A204.1 (cell line): Measurements from ENCODE around the gene DICER1.
A peak's percentile ranks its signal among the peaks of the same experiment; 100 is the strongest.

Experiments used
- FAIRE-seq: peaks from 2 replicates; lab custom pipeline; 2012; peaks lifted over from hg19 to GRCh38; lab: Jason Lieb, UNC

The DICER1 gene

DNA sequence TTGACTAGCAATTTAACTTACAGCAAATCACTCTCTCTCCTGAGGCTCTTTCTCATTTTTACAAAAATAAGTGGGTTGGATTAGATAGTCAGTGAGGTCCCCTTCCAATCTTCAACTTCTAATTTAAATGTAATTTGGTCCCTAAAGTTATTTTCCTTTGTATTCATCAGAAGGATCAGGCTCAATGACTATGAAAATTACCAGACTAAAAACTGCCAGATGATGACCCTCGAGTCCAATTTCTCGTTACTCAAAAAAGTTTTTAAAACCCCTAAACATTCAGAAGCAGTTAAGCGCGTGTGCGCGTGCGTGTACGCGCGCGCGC, 34.7 kb downstream of the DICER1 start:
- FAIRE-seq: no peak

DNA sequence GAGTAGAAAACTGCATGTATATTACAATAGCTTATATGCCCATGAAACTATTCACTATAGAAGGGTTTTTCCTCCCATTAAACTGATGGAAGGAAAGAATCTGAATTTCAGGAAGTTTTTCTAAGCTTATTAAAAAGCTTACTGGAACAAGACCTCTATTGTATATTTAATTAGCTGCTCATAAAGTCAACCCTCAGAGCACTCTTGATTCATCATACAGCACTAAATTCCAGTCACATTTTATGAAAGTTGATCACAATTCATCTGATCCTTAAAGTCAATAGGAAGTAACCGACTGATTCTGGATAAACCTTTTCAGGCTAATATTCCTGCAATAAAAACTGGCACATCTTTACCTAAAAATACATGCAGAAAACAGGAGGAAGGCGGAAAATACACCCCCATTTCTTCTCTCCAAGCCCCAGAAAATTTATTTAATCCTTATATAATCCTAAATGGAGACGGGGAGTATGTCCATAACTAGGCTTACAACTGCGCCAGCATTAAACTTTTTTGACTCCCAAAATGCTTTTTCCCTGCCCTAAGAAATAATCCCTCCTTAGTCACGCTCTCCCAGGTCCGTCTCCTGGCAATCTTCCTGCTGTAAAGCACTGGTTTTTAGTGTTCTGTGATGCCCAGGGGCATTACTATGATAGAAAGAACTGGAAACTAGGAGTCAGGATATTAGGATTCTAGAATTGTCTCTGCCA, 35.3 kb downstream of the DICER1 start:
- FAIRE-seq: peak; percentile 37

DNA sequence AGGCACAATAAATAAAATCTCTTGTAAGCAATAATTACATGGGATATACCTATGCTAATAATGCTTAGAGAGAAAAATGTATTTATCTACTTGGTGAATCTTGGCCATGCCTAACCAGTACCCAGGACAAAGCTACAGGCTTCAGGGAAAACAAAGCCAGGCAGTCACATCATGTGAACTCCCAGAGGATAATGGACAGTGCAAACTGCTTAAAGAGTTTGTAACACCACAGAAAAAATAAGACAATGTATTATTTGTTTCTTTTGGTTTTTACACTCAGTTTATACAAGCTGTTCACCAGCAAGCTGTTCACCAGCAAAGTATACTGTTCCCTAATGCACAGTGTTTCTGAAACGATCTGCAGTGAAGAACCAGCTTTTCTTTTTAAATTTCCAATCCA, 38.0 kb downstream of the DICER1 start:
- FAIRE-seq: no peak

DNA sequence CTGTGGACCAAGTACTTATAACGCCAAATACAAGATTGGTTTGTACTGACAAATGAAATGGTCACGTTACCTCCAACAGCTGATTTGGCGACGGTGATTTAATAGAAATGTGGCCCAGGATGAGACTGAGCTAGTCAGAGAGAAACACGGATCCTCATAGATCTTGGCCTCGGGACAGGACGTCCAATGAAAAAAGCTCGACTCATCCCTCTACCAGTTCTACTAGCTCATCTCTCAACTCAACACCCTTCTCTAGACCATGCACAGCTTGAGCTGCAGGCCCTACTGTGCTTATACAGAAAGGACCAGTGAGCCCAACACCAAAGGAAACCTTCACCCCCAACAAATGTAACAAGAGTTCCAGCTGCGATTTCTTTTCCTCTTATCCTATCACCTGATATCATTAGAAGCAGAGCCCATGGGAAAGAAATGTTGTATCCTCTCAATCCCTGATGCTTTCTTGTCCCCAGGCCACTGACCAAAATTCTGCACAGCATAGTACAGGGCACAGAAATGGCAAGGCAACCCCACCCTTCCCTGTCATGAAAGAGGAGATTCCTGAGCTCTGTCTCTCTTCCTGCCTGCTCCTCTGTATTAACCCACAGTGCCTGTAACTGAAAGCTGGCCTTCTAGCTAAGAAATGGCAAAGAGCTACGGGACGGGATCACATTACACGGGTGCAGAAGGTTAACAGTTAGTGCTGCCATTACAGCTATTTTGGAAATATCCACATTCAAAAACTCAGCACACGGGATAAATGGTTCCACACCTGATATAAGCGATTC, 39.2 kb downstream of the DICER1 start:
- no peak for FAIRE-seq

DNA sequence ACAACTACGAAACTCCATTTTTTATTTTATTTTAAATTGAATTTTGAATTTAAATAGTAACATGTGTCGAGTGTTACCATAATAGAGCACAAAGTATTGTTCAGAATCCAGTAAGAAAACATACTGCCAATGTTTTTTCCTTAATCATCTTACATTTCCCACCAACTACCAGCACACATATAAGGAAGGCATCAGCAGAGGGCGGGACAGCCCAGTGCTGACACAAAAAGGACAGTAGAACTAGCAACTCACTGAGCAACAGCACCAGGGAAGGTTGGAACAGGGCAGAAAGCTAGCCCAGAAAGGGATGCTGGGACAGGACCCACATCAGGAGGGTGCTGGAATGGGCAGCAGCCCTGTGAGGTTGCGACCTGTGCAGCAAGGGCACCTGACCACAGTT, 43.9 kb downstream of the DICER1 start:
- FAIRE-seq: no peak

DNA sequence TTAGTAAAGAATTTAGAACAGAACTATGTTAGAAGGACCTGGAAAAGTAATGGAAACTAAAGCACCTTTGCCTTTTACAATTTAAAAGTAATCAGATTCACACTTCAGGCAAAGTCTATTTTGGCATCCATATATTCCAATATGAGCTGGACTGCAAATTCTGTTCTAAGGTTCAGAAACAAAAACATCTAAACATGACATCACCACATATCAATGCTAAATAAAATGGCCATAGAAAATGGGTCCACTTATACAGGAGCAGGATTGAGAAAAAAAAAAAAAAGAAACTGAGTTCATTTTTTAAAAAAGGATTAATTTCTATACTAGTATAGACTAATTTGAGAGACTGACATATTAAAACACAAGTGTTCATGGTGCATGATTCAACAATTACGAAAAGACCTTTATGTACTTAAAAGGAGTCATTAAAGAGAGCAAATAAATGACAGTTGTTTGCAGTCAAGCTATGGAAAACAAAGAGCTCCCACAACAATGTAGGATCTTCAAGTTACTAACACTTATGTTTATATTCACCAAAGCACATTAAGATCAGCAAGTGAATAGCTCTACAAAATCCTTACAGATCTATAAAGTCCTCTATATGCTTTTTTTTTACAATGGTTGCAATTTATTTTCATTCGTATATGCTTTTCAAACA, 45.7 kb downstream of the DICER1 start:
- no peak for FAIRE-seq

DNA sequence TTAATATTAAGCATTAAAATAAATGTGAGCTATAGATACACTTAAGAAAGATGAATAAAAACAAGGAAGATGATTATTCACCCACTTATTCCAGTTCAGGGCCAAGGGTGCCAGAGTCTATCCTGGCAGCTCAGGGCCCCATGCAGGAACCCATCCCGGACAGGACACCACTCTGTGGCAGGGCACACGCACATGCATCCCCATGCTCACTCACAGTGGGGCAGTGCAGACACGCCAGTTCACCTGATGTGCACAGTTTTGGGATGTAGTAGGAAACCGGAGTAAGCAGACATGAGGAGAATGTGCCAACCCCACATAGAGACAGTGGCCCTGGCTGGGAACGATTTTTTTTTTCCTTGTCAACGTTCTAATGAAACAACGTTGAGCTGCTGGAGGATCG, 47.2 kb downstream of the DICER1 start:
- FAIRE-seq: no peak

DNA sequence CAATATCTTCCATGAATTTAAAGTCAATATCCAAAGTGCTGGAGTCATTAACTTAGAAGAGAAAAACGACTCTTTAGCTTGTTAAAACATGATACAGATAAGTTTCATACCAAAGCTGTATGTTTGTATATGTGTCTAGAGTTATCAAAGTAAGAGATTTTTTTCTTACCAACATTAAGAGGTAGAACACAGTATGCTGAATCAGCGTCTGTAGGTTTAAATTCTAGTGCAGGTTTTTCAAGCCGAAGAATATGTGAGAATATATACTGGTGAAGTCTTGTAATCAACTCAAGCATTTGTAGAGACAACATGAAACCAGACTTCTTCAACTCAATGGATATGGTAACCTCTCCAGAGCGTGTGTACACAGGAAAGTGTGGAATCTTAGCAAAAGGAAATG, 49.6 kb downstream of the DICER1 start:
- FAIRE-seq: no peak

DNA sequence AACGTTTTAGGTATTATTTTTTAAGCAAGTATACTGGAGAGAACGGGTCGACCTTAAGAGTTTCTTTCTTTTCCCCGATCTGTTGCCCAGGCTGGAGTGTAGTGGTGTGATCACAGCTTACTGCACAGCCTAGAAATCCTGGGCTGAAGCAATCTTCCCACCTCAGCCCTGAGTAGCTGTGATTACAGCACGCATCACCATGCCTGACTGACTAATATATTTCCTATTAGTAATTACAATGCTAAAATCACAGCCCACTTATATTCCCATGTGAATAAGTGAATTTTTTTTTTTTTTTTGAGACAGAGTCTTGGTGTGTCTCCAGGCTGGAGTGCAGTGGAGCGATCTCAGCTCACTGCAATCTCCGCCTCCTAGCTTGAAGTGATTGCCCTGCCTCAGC, 50.4 kb downstream of the DICER1 start:
- FAIRE-seq: no peak

DNA sequence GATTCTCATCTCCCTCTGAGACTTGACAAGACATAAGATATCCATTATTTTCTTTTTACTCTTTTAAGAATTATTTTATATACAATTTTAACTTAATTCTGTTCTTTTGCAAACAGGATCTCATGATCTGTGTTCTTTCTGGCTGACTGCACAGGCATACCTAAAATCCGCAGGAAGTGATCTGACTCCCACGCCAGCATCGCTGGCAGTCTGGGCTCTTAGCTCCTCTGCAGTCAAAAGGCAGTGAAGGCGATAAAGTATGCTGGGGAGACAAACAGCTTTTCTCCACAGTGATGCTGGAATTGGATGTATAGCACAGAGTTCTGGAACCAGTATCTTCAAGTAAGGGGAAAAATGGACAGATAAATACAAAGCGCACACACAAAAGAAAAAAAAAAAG, 52.4 kb downstream of the DICER1 start:
- FAIRE-seq: no peak

DNA sequence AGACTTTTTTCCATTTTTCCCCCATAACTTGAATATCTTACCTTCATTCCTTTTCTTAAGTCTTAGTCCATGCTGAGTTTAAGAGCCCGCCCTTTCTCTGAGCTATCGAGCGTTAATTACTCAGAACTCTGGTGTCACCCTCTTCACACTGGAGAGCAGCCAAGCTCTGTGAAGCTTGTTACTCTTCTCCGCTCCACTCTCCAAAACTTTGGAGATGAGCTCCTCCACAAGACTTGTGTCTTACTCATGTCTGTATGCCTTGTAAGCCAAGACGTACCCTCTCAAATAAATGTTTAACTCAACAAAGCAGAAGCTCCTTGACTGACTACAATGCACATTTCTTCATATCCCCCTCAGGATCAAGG, 54.7 kb downstream of the DICER1 start:
- FAIRE-seq: no peak

DNA sequence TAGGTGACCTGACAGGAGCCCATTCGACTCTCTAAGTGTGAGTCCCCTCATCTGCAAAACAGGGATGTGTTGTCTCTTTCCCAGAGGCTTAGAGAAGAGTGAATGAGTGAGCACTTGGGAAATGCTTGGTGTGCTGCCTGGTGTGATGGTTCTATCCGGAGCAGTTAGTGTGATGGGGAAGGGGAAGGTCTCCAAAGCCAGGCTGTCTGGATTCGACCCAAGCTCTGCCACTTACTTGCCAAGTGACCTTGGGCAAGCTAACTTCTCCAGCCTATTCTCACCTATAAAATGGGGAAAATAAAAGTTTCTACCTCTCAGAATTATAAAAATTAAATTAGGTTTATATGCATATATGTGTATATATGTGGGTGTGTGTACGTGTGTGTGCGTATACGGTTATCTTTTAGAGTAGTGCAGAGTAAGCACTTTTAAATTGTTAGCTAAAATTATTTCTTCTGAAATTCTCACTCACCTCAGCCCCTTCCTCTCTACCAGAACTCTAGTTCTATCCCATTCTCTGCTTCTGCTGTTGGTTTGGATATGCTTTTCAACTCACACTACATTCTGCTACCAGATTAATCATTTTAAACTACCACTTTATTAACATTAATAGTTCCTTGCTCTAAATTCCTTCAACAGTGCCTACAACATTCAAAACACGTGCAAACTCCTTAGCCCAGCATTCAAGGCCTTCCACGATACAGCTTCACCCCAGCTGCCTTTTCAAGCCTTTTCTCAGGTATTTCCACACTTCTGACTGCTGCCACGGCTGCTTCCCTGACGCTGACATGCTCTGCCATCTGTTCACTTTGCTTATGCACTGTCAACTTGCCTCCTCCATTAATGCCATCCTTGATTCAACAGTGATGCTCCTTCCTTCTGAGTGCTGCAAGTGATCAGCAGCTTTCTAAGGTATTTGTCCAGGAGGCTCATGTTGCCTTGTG, 55.3 kb downstream of the DICER1 start:
- FAIRE-seq: no peak

DNA sequence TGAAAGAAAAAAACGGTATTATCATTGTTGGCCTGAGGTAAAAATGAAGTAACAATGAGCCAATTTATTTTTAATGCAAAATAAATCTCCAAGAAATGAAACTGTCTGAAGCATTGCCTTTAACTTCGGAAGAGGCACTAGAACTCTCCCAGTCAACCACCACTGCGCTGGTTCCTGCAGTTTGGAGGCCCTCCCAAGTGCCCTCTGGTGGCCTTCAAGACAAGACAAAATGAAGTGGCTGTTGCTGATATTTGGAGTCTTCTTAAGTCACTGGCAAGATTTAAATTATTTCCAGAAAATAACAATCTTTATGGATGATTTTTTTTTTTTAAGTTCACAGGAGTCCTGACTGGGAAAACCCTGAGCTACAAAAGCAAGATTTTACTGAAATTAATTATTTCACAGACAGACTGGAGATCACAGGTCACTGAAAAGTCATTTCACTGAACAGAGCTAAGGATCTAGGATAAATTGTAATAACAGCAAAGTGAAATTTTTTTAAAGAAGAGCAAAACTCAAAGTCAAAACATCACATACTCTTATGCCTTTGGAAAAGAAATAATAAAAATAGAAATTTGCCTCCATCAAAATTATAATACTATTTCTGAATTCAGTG, 58.2 kb downstream of the DICER1 start:
- peak; percentile 92 for FAIRE-seq

DNA sequence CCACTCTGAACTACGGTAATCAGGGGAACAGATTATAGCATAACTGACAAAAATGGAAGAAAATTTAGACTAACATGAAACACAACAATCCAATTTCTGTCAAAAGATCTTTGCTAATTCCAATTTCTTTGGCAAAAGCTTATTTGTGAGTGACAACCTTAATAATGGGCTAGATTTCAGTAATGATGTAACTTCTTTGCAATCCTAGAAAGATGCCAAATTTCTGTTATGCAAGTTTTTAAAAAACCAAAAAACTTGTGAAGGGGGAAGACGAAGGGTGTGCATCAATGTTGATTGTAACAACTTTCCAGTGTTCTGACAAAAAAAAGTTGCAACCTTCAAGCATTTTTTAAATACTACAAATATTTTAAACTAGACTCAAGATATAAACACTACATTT, 59.9 kb downstream of the DICER1 start:
- FAIRE-seq: no peak

DNA sequence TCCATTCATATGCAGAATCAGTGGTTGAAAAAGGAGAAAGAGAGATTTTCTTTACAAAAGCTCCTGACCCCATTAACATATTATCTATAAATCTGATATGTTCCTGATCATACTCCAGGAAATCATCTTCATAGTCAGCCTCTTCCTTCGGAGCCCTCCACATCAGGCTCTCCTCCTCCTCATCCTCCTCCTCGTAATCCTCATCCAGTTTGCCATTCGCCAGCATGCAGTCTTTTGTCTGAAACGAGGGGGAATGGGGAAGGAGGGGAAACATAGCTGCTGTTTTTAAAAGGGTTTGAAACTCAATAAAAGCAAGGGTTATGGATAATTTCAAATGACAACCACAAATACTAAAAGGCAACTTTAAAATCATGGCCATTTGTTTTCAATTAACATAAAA, 60.9 kb downstream of the DICER1 start:
- no peak for FAIRE-seq

DNA sequence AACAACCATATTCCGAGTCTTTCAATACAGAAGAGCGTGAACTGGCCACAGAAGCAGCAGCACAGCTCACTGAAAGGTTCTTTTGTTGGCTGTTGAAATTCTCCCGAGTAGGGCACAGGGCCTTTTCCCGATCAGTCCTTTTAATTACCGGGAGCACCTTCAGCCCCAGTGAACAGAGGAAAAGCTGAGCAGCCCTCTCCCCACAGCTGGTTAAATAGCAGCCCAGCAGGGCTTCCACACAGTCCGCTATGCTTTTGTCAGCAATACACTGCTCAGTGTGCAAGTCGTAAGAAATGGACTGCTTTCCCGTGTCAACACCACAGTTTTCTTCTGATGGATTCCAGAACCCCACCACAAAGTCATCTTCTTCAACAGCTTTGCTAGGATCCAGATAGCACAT, 61.3 kb downstream of the DICER1 start:
- no peak for FAIRE-seq

DNA sequence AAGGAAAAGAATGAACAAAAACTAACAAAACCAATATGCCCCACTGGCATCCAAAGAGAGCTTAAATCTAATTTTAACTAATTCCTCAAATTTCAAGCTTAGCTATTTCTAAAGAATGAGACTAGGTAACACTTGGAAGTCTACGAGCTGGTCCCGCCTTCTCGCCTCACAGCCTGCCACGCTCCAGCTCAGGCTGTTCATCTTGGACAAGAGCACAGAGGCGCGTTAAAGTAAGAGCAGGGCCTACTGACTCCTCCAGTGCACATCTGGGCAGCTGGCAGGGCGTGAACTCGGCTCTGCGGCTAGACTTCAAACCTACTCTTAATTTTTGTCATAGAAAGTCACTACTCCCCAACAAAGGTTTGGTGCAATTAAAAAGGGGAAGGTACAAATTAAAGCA, 64.6 kb downstream of the DICER1 start:
- FAIRE-seq: no peak

DNA sequence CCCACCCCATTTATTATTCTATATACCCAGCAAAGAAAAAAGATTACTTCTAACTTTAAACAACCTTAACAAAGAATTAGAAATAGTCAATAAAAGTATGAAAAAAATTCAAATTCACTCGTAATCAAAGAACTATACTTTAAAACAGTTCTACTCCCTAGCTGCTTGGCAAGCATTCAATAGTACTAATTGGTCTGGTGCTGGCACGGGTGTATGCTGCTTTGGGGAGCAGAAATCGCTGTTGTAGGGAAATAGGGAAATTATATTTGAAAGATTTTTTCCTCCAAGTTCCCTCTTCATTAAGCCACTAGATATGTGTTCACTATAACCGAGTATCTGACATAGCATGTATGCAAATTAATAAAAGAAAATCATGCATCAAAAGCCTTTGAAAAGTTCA, 65.7 kb downstream of the DICER1 start:
- FAIRE-seq: no peak

DNA sequence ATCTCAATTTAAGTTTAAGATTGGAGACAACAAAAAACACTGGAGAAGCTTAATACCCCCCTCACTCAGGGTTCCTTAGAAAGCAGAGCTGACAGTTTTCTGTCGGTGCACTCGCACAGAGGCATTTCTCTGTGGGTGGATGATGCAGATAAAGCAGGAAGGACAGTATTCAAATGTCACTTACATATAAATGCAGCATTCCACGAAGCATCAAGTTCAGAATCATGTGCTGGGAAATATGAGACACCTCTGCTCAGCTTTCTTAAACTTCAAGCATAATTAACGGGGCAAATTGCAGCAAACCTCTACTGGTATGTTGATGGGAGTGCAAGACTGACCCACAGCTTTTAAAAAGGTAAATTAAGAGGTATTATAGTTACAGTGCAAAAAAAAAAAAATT, 68.7 kb downstream of the DICER1 start:
- no peak for FAIRE-seq

DNA sequence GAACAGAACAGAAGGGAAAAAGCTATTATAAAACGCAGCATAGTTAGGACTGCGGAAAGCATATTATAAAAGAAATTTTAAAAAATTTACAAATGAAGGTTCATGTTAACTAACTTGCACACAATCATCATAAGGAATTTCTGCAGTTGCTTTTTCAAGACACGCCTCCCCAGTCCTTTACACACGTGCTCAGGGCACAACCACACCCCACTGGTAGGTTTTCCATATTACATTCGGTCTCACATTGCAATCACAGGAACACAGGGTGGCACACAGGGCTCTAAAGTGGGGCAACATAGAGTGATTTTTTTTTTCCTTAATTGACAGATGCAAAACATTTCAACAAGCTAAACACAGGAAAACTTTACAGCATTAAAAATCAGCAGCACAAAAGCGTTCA, 69.7 kb downstream of the DICER1 start:
- FAIRE-seq: no peak

DNA sequence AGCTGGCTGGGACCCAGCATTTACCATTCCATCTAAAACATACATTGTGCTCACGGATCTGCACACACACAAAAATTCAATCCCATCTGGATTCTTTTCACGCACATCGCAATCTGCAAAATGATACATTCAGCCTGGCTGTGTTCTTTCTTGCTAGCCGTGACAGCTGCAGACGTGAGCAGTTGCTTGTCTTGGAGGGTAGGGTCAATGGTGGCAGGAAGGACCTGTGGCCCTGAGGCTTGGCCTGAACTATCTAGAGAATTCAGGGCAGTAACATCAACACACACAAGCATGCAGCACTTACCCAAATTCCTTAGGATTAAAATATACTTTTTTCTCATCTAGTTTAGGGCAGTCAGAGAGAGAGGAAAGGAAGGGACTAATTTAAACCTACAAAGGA, 72.0 kb downstream of the DICER1 start:
- FAIRE-seq: no peak

DNA sequence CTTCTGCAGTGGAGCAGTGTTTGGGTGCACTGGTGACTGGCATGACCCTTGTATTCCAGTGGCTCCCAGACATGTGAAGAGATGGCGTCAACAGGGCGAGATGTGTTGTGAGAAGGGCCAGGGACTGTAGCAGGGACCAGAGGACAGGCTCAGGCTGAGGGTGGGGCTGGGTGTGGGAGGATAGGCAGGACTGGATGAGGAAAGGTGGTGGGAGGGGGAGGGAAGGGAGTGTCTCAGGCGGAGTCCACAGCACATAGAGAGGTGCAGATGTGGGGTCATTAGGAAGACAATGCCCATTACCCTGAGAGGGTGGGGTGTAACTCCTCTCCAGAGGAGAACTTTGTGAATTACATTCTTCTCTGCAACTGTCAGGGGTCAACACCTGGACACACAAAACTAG, 78.5 kb downstream of the DICER1 start:
- FAIRE-seq: no peak
